GM23338 (cell line): ENCODE measurements around the gene TMEM125.

Experiments used
- CTCF ChIP-seq, 2 experiments: fragments of 200-600 bp in 1 of 2; sonication (generic) in 1 of 2; conservative IDR thresholded peaks; 2 replicates each; pipeline versions ENCODE4 v1.5.1 to v1.6.1; 2016 to 2017; ENCODE audit warnings: antibody characterized with exemption in 2 of 2, low read depth in 2 of 2, mild to moderate bottlenecking in 2 of 2, moderate library complexity in 1 of 2
- EZH2 ChIP-seq: fragments of 200-600 bp; sonication (generic); IDR thresholded peaks from one replicate; pipeline ENCODE4 v1.8.0; 2017; ENCODE audit warnings: antibody characterized with exemption, mild to moderate bottlenecking, low read depth; ENCODE audit not compliant: unreplicated experiment
- POLR2AphosphoS5 ChIP-seq: IDR thresholded peaks from 2 replicates; pipeline ENCODE4 v1.6.1; 2016; ENCODE audit warnings: antibody characterized with exemption, low read depth

- no peak for TF ChIP-seq EZH2
- no peak for TF ChIP-seq CTCF (conservative IDR thresholded peaks at IDR 0.05; ENCODE audit: low read depth in 2 of 2)
- no peak for TF ChIP-seq POLR2AphosphoS5
Measured at GRCh38 chr1:43255438-43256210, 14.2 kb upstream of the TMEM125 start.
